Heart left ventricle (tissue), 16 donors: Measurements from ENCODE around the gene PRR19. TPM values are rescaled to one million over a fixed set of nuclear protein-coding genes. Genes with fewer than 3 reads are reported as not detected.

Source experiments
- ATAC-seq, 4 donors: fragments of 200-7000 bp; cut with Tn5 transposase; one replicate each; pipeline ENCODE4 v1.9.1; 2020 to 2022; ENCODE audit warnings: moderate library complexity in 4 of 4, mild to moderate bottlenecking in 3 of 4, moderate number of reproducible peaks in 1 of 4
- DNase-seq, 5 donors: peaks; one replicate each; pipeline ENCODE4 v3.0.0-alpha.2; 2020
- H3K27ac ChIP-seq, 12 donors: fragments of 200-600 bp; sonication (generic) in 4 of 12; one replicate each; pipeline versions ENCODE4 v1.5.0 to v1.8.0; 2016 to 2022; ENCODE audit warnings: mild to moderate bottlenecking in 2 of 12
- H3K27me3 ChIP-seq, 9 donors: fragments of 200-600 bp; sonication (generic) in 2 of 9; one replicate each; pipeline versions ENCODE4 v1.5.1 to v1.8.0; 2016 to 2022; ENCODE audit warnings: mild to moderate bottlenecking in 3 of 9
- H3K36me3 ChIP-seq, 9 donors: fragments of 200-600 bp; sonication (generic) in 2 of 9; one replicate each; pipeline versions ENCODE4 v1.5.0 to v1.8.0; 2018 to 2022; ENCODE audit warnings: mild to moderate bottlenecking in 2 of 9
- H3K4me1 ChIP-seq, 12 donors: fragments of 200-600 bp; sonication (generic) in 4 of 12; one replicate each; pipeline versions ENCODE4 v1.5.0 to v1.8.0; 2016 to 2022; ENCODE audit warnings: mild to moderate bottlenecking in 3 of 12
- H3K4me3 ChIP-seq, 12 donors: fragments of 200-600 bp; sonication (generic) in 4 of 12; one replicate each; pipeline versions ENCODE4 v1.5.0 to v1.8.0; 2017 to 2022; ENCODE audit warnings: mild to moderate bottlenecking in 9 of 12, moderate library complexity in 4 of 12
- H3K9me3 ChIP-seq, 12 donors: fragments of 200-600 bp; sonication (generic) in 4 of 12; one replicate each; pipeline versions ENCODE4 v1.5.0 to v1.8.0; 2016 to 2022; ENCODE audit warnings: mild to moderate bottlenecking in 1 of 12
- POLR2A ChIP-seq, 2 donors: fragments of 450-650 bp; IDR thresholded peaks; one replicate each; pipeline ENCODE4 v1.6.1; 2017; ENCODE audit warnings: antibody characterized with exemption in 2 of 2, mild to moderate bottlenecking in 2 of 2, moderate library complexity in 2 of 2
- WGBS, 4 donors: extraction: QIAGEN DNeasy Blood & Tissue Kit in 2 of 4; methylation state at CpG; one replicate each; pipeline versions ENCODE4 v1.1.5 to v1.1.7; 2013 to 2018; 5-methylcytosine and 5-hydroxymethylcytosine counted together
- intact Hi-C, 10 donors: fragments of 100-400 bp; cut with DNase I; formaldehyde crosslinking; loops; one replicate each; pipeline versions ENCODE4 v1.11.1 to v1.14.2; 2022
- polyA plus RNA-seq, 2 donors: library from polyadenylated mRNA; stranded (reverse); fragments of 200-250 nt; gene quantifications; one replicate each; pipeline ENCODE4 v1.2.3, GENCODE V29; 2013
- total RNA-seq, 9 donors: library from RNA; depleted of rRNA in 2 of 9; stranded (reverse); fragments of >200 nt in 2 of 9; fragmentation: NEBNext Ultra II Directional in 3 of 9; extraction: Animal tissue kit (Norgen Biotek cat#: 25700) in 3 of 9; gene quantifications; one replicate each; pipeline versions ENCODE4 v1.1.0 to v1.2.4, GENCODE V29; 2016 to 2023
- TF ChIP-seq, protein P1 (sequence below), 12 donors: fragments of 200-600 bp; sonication (generic) in 4 of 12; IDR thresholded peaks; one replicate each; pipeline versions ENCODE4 v1.5.0 to v1.8.0; 2018 to 2022; ENCODE audit warnings: antibody characterized with exemption in 12 of 12, mild to moderate bottlenecking in 5 of 12
- donor health status: ischemic (EF 13 %, LVEDD 7.1; RV severe dilation, severe dysfunction).
- donor health status: healthy with polysubstance abuse.
- donor health status: DM: no; HTN: yes; CAD: no.
- donor health status: DM: no; HTN: no; CAD: no.
- donor health status: ischemic (EF 25% LVEDD 6.9; RV normal size, moderate dysfunction).
- donor health status: ischemic (EF 25% LVEDD 5.7; RV mildly dilated, moderate dysfunction).
- donor health status: healthy.
- donor health status: DM: yes; HTN: yes; CAD: no.
- donor health status: ischemic (EF 35%, LVEDD 5.7; RV mildly dilated, moderate dysfunction).
- donor health status: nonischemic (EF 11% LVEDD 7.7; RV severe dilation, severe dysfunction).
- donor health status: DM: yes; HTN: yes; CAD: no.
- donor health status: PGD.
- donor health status: ischemic (EF 29% LVEDD 5.4; RV normal size, mild dysfunction).
- donor health status: nonischemic (EF 23%, LVEDD 6.1; RV moderate dilation, normal function).

The PRR19 gene
- total and polyA plus RNA-seq, 11 donors, result 0.16 to 0.53 (median 0.28) TPM; not detected in 7

GRCh38 chr19:42294471-42295137 lies 7.3 kb upstream of the PRR19 start:
- no peak overlapping the region for H3K4me3 ChIP-seq
- ATAC-seq (no peak), DNase-seq (peak in 1 of 5 donors; percentile 17)
- WGBS, 4 donors, result 79 to 85% (median 80%) methylated on average over 20 to 24 of the region's 24 CpGs
- no peaks in the 10 kb centered on the region for H3K9me3 ChIP-seq
- H3K4me1 ChIP-seq, result no peaks in the 10 kb centered on the region
- TF ChIP-seq, protein P1, sequence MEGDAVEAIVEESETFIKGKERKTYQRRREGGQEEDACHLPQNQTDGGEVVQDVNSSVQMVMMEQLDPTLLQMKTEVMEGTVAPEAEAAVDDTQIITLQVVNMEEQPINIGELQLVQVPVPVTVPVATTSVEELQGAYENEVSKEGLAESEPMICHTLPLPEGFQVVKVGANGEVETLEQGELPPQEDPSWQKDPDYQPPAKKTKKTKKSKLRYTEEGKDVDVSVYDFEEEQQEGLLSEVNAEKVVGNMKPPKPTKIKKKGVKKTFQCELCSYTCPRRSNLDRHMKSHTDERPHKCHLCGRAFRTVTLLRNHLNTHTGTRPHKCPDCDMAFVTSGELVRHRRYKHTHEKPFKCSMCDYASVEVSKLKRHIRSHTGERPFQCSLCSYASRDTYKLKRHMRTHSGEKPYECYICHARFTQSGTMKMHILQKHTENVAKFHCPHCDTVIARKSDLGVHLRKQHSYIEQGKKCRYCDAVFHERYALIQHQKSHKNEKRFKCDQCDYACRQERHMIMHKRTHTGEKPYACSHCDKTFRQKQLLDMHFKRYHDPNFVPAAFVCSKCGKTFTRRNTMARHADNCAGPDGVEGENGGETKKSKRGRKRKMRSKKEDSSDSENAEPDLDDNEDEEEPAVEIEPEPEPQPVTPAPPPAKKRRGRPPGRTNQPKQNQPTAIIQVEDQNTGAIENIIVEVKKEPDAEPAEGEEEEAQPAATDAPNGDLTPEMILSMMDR (IDR thresholded peaks at IDR 0.05), result no peak
- no peak for TF ChIP-seq POLR2A (IDR thresholded peaks at IDR 0.05)
- H3K27me3 ChIP-seq, result no peaks in the 10 kb centered on the region
- H3K36me3 ChIP-seq, result peaks cover 0 to 63% (median 54%) of the 10 kb centered on the region in 9 donors
- intact Hi-C loops, result loop anchor here in 3 of 10 donors (5.0 to 10.0 kb wide), 3 partner anchors 47 to 162 kb away; partner anchors contain the start of gene POU2F2 (in 2 of the 3)
- H3K27ac ChIP-seq, result no peak overlapping the region

DNA sequence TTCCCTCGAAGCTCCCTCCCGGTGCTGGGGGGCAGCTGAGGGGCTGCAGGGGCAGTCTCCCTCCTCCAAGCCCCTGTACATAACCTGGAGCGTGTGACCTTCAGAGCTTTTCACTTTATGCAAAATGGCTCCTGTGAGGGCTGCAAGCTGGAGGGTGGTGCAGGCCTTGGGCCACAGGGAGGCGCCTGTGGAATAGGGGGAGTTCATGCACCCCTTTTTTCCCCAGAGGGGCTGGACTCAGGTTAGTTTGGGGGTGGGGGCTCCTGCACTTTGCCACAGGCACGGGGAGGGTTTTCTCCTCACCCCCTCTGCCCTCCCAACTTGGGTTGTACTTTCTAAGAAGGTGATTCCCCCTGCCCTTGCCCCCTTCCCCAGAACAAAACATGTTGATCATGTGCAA lies 6.6 kb upstream of the PRR19 start:
- Histone ChIP-seq H3K9me3 (no peaks in the 10 kb centered on the region), H3K36me3 (peaks cover 0 to 56% (median 47%) of the 10 kb centered on the region in 9 donors), H3K27me3 (no peaks in the 10 kb centered on the region), H3K4me3 (no peak overlapping the region), H3K4me1 (no peaks in the 10 kb centered on the region), H3K27ac (no peak overlapping the region)
- no peak for DNase-seq
- TF ChIP-seq, protein P1 (IDR thresholded peaks at IDR 0.05), result no peak
- TF ChIP-seq POLR2A (IDR thresholded peaks at IDR 0.05), result no peak
- ATAC-seq, result no peak
- intact Hi-C loops, result loop anchor here in 2 of 10 donors (5.0 to 10.0 kb wide), 3 partner anchors 48 to 163 kb away; partner anchors contain the start of gene POU2F2 (in 2 of the 2)
- WGBS, 4 donors, result 71 to 80% (median 79%) methylated on average over 5 of the region's 5 CpGs

DNA sequence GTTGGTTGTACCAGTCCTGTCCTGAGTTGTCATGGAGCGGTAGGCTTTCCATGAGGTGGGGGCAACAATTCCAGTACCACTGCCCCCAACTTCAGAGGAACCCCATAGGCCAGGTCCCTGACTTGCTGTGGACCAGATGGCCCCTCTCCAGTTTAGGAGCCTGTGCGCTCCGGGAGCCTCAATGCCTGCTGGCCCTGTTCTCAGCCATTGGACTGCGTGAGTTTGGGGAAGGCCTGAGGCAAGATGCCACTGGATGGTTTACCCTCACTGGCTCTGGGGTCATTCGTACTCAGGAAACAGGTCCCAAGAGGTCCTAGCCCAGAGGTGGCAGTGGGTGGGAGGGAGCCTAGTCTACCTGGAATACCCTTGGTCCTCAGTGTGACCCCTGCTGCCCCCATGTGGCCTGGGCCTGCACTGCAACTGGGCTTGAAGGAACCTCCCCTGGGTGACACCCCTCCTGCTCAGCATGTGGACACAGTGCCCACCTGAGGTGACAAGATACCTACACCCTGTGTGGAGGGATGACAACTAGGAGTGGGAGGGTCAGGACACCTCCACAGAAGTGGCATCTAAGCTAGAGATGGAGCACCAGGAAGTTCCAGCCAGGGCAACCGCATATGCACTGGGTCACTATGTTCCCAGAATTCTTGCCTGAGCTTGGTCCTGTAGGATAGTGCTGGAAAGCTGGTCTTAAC lies 6.0 kb upstream of the PRR19 start:
- H3K27me3 ChIP-seq, result no peaks in the 10 kb centered on the region
- 64 to 98% (median 79%) methylated on average over 3 to 6 of the region's 6 CpGs for WGBS, 4 donors
- no peak overlapping the region for H3K4me3 ChIP-seq
- intact Hi-C loops, result loop anchor here in 3 of 10 donors (1.0 to 10.0 kb wide), 4 partner anchors 49 to 164 kb away; partner anchors contain the start of gene POU2F2 (in 2 of the 3)
- H3K36me3 ChIP-seq, result peaks cover 0 to 49% (median 41%) of the 10 kb centered on the region in 9 donors
- H3K9me3 ChIP-seq, result no peaks in the 10 kb centered on the region
- DNase-seq, result peak; percentile 76 to 90 (median 82)
- no peak for TF ChIP-seq POLR2A (IDR thresholded peaks at IDR 0.05)
- TF ChIP-seq, protein P1 (IDR thresholded peaks at IDR 0.05), result peak; percentile 89 to 97 (median 94)
- no peak overlapping the region for H3K27ac ChIP-seq
- ATAC-seq, result peak; percentile 42 to 84 (median 77)
- H3K4me1 ChIP-seq, result no peaks in the 10 kb centered on the region

GRCh38 chr19:42297039-42297438 lies 4.9 kb upstream of the PRR19 start:
- peaks cover 0 to 39% (median 30%) of the 10 kb centered on the region in 9 donors for H3K36me3 ChIP-seq
- H3K4me1 ChIP-seq, result peaks cover 0 to 8% (median 5%) of the 10 kb centered on the region in 12 donors
- H3K4me3 ChIP-seq, result no peak overlapping the region
- intact Hi-C loops, result loop anchor here in 2 of 10 donors (5.0 to 10.0 kb wide), 3 partner anchors 50 to 165 kb away; partner anchors contain the start of gene POU2F2 (in 2 of the 2)
- 90 to 94% (median 93%) methylated on average over 13 to 15 of the region's 15 CpGs for WGBS, 4 donors
- no peak overlapping the region for H3K27ac ChIP-seq
- ATAC-seq (no peak), DNase-seq (no peak)
- TF ChIP-seq, protein P1 (IDR thresholded peaks at IDR 0.05), result no peak
- no peak for TF ChIP-seq POLR2A (IDR thresholded peaks at IDR 0.05)
- H3K27me3 ChIP-seq, result no peaks in the 10 kb centered on the region
- H3K9me3 ChIP-seq, result no peaks in the 10 kb centered on the region
